OCI-LY1 (cell line): ENCODE measurements around the gene NT5DC2.

ENCODE experiments used
- H2AFZ ChIP-seq: fragments of 200-600 bp; sonication (generic), shearing (Covaris generic); 2 replicates; pipeline ENCODE4 v1.6.0; 2014; ENCODE audit warnings: antibody characterized with exemption, mild to moderate bottlenecking, low read length
- H3F3A ChIP-seq: fragments of 200-600 bp; sonication (generic), shearing (Covaris generic); 2 replicates; pipeline ENCODE4 v1.6.0; 2014; ENCODE audit warnings: mild to moderate bottlenecking, antibody characterized with exemption, low read length, moderate library complexity; ENCODE audit not compliant: insufficient read depth
- H3K27ac ChIP-seq: fragments of 200-600 bp; sonication (generic); 2 replicates; pipeline ENCODE4 v1.5.1; 2014; ENCODE audit warnings: low read length, mixed run types, mild to moderate bottlenecking, low read depth; ENCODE audit not compliant: poor library complexity, severe bottlenecking
- H3K27me3 ChIP-seq: fragments of 200-600 bp; sonication (generic); 2 replicates; pipeline ENCODE4 v1.6.0; 2014; ENCODE audit warnings: antibody characterized with exemption, mild to moderate bottlenecking, low read length, moderate library complexity; ENCODE audit not compliant: insufficient read depth
- H3K36me3 ChIP-seq: fragments of 200-600 bp; sonication (generic); 2 replicates; pipeline ENCODE4 v1.6.1; 2014; ENCODE audit warnings: mild to moderate bottlenecking, antibody characterized with exemption, low read length, moderate library complexity, mixed read lengths; ENCODE audit not compliant: insufficient read depth
- H3K4me1 ChIP-seq: fragments of 200-600 bp; sonication (generic); 2 replicates; pipeline ENCODE4 v1.5.1; 2014; ENCODE audit warnings: mild to moderate bottlenecking, low read length, moderate library complexity; ENCODE audit not compliant: insufficient read depth, severe bottlenecking
- H3K4me2 ChIP-seq: fragments of 200-600 bp; sonication (generic), shearing (Covaris generic); 2 replicates; pipeline ENCODE4 v1.6.1; 2014; ENCODE audit warnings: low read length
- H3K4me3 ChIP-seq: fragments of 200-600 bp; sonication (generic); 2 replicates; pipeline ENCODE4 v1.5.1; 2014; ENCODE audit warnings: low read length, low read depth, mild to moderate bottlenecking, mixed read lengths; ENCODE audit not compliant: poor library complexity, severe bottlenecking
- H3K79me2 ChIP-seq: fragments of 200-600 bp; shearing (Covaris generic); 2 replicates; pipeline ENCODE4 v1.6.1; 2016; ENCODE audit warnings: mixed run types, low read length, mixed read lengths; ENCODE audit not compliant: insufficient read depth
- H3K9ac ChIP-seq: fragments of 200-600 bp; sonication (generic), shearing (Covaris generic); 2 replicates; pipeline ENCODE4 v1.6.1; 2014; ENCODE audit warnings: mild to moderate bottlenecking, low read length, mixed read lengths
- H3K9me2 ChIP-seq: fragments of 200-600 bp; sonication (generic), shearing (Covaris generic); 2 replicates; pipeline ENCODE4 v1.6.1; 2014; ENCODE audit warnings: low read depth, mild to moderate bottlenecking, low read length, mixed read lengths
- H3K9me3 ChIP-seq: fragments of 200-600 bp; shearing (Covaris generic); 2 replicates; pipeline ENCODE4 v1.6.1; 2014; ENCODE audit warnings: low read length, mixed read lengths
- H4K20me1 ChIP-seq: fragments of 200-600 bp; sonication (generic), shearing (Covaris generic); 2 replicates; pipeline ENCODE4 v1.6.0; 2016; ENCODE audit warnings: mild to moderate bottlenecking, low read length; ENCODE audit not compliant: insufficient read depth
- CTCF ChIP-seq: fragments of 200-600 bp; sonication (generic), shearing (Covaris generic); IDR thresholded peaks from 2 replicates; pipeline ENCODE4 v1.5.1; 2017; ENCODE audit warnings: mild to moderate bottlenecking, antibody characterized with exemption, low read length, moderate library complexity, mixed read lengths
- EZH2 ChIP-seq: fragments of 200-600 bp; sonication (generic), shearing (Covaris generic); IDR thresholded peaks from 2 replicates; pipeline ENCODE4 v1.8.0; 2017; ENCODE audit warnings: borderline replicate concordance, mixed run types, mild to moderate bottlenecking, antibody characterized with exemption, low read length, moderate library complexity, mixed read lengths

NT5DC2 gene

GRCh38 chr3:52535411-52536111, 1.9 kb upstream of the NT5DC2 start:
- Histone ChIP-seq H2AFZ (no peak overlapping the region), H3F3A (peaks cover 16% of the 10 kb centered on the region), H3K9me2 (no peaks in the 10 kb centered on the region), H3K4me3 (peak overlapping the region; percentile 97), H3K4me1 (peaks cover 52% of the 10 kb centered on the region), H3K79me2 (peaks cover 16% of the 10 kb centered on the region), H3K9ac (peak overlapping the region; percentile 78; the same call in 1 of the 2 replicates), H3K9me3 (no peaks in the 10 kb centered on the region), H3K27ac (peak overlapping the region; percentile 81), H4K20me1 (no peaks in the 10 kb centered on the region), H3K4me2 (peak overlapping the region; percentile 89), H3K36me3 (peaks cover 8% of the 10 kb centered on the region; the same call in 1 of the 2 replicates), H3K27me3 (no peaks in the 10 kb centered on the region)
- TF ChIP-seq EZH2 = no peak
- no peak for TF ChIP-seq CTCF

DNA sequence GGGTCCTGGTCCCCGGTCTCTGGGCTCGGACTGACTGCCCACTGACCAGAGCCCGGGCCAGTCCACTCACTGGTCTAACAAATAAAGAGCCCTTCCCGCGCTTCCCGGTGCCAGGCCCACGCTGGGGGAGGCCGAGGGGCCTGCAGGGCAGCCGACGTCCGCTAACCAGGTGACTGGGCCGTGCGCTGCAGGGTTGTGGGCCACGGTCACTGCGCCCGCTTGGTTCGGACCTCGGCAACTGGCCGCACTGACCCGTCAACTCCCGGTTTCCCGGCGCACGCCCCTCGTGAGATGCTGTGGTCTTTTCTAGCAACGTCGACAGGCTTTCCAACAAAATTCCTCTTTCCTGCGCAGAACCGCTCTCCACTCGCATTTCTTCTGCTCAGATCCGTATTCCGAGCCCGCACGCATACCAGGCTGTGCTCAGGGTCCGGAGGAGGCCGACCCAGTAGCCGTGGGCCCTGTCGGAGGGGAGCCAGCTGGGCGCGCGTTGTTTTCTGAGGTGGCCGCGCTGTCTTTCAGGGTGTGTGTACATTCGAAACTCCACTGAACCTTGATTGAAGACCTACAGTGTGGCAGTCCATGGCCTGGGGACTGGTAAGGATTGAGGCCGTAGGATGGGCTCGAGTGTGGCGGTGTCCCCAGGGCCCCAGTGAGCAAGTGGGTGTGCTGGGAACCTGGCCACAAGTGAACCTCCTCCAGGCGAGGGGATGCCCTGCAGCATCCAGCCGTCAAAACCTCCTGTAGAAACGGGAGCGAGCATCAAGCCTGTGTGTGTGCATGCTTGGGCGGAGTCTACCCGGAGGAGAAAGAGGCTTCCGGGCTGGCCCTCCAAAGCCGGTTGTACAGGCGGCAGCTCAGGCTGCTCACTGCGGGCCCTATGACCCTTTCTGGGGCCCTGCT, 875 bp upstream of the NT5DC2 start:
- Histone ChIP-seq H3K4me3 (peak overlapping the region; percentile 75), H2AFZ (no peak overlapping the region), H3K27ac (peak overlapping the region; percentile 81), H3F3A (peaks cover 11% of the 10 kb centered on the region), H3K4me2 (peak overlapping the region; percentile 89), H4K20me1 (no peaks in the 10 kb centered on the region), H3K27me3 (no peaks in the 10 kb centered on the region), H3K9me3 (no peaks in the 10 kb centered on the region), H3K36me3 (no peaks in the 10 kb centered on the region), H3K79me2 (peaks cover 16% of the 10 kb centered on the region), H3K4me1 (peaks cover 52% of the 10 kb centered on the region), H3K9me2 (no peaks in the 10 kb centered on the region), H3K9ac (peak overlapping the region; percentile 78)
- TF ChIP-seq CTCF (no peak), EZH2 (no peak)

- peak overlapping the region; percentile 14 for H3K27ac ChIP-seq
- TF ChIP-seq EZH2 = no peak
- TF ChIP-seq CTCF = no peak
- H3K4me1 ChIP-seq = peaks cover 50% of the 10 kb centered on the region
- H3K4me2 ChIP-seq = peak overlapping the region; percentile 87
- no peaks in the 10 kb centered on the region for H4K20me1 ChIP-seq
- H3K9me2 ChIP-seq = no peaks in the 10 kb centered on the region
- peaks cover 11% of the 10 kb centered on the region for H3F3A ChIP-seq
- H3K9ac ChIP-seq = peak overlapping the region; percentile 84
- H3K79me2 ChIP-seq = peaks cover 14% of the 10 kb centered on the region
- H2AFZ ChIP-seq = no peak overlapping the region
- peaks cover 12% of the 10 kb centered on the region for H3K36me3 ChIP-seq
- H3K9me3 ChIP-seq = no peaks in the 10 kb centered on the region
- H3K27me3 ChIP-seq = no peaks in the 10 kb centered on the region
- H3K4me3 ChIP-seq = peak overlapping the region; percentile 85
Measured at GRCh38 chr3:52532838-52533622, 627 bp downstream of the NT5DC2 start.
